ENCODE measurements around the gene LUC7L3. TPM values are rescaled to one million over a fixed set of nuclear protein-coding genes. Genes with fewer than 3 reads are reported as not detected.

The LUC7L3 gene
- total and polyA plus RNA-seq, 10 of the 15 experiments (the other 5 are each of a cell fraction or from before 2014, with no cell fraction given): 51.3 to 176 (median 149) TPM

GRCh38 chr17:50758524-50758923 is 39.1 kb downstream of the LUC7L3 start (continued):
- TF ChIP-seq E4F1 (IDR thresholded peaks at IDR 0.05; ENCODE audit: borderline replicate concordance, partially characterized antibody) (no peak), USF2 (IDR thresholded peaks at IDR 0.05; ENCODE audit: borderline replicate concordance, low read depth, low read length) (no peak), LARP7 (IDR thresholded peaks at IDR 0.05) (no peak)

- peaks cover 0 to 5% of the 10 kb centered on the region in 2 experiments; a peak in 1 of 4 replicates for H3K36me3 ChIP-seq (ENCODE audit: control insufficient read depth in 2 of 2, insufficient read depth in 2 of 2, low read length in 1 of 2)
- no peak overlapping the region for H3K27ac ChIP-seq (ENCODE audit: control insufficient read depth, insufficient read depth)
- ChIA-PET POLR2A (interaction anchor here (0.6 kb wide), 1 partner anchor 124 kb away, joined by 6 read pairs; no protein-coding TSS in a partner anchor), SMC1A (ENCODE audit: uncharacterized antibody, unreplicated experiment) (no interaction called here), RAD21 (ENCODE audit: unreplicated experiment) (no interaction called here), CTCF (no interaction called here)
- intact Hi-C loops (cut with micrococcal nuclease; ENCODE audit: unreplicated experiment) (no loop called here), in situ Hi-C loops (cut with MboI) (no loop called here)
- H3K9me3 ChIP-seq (replicated peaks; ENCODE audit: control insufficient read depth, insufficient read depth, low read length): no peaks in the 10 kb centered on the region
- H3K27me3 ChIP-seq (replicated peaks in 1 of 2; ENCODE audit: control insufficient read depth in 2 of 2, insufficient read depth in 2 of 2, low read length in 1 of 2): no peaks in the 10 kb centered on the region
- no peak overlapping the region for H3K4me3 ChIP-seq
- no peak overlapping the region for H3K4me2 ChIP-seq (ENCODE audit: control insufficient read depth, insufficient read depth)
- 55% methylated on average over 7 of the region's 9 CpGs for WGBS (ENCODE audit: insufficient coverage, insufficient replicate concordance, low lambda C conversion rate, missing lambda C conversion rate)
- H2AFZ ChIP-seq (ENCODE audit: control insufficient read depth, low read depth, low read length): no peak overlapping the region
- H3K9ac ChIP-seq (ENCODE audit: control insufficient read depth, insufficient read depth, low read length): no peak overlapping the region
- H3K4me1 ChIP-seq (ENCODE audit: control insufficient read depth, insufficient read depth, low read length): peaks cover under 1% of the 10 kb centered on the region; the same call in 1 of the 2 replicates
- H4K20me1 ChIP-seq (ENCODE audit: control insufficient read depth, insufficient read depth): no peaks in the 10 kb centered on the region
- no peak for DNase-seq (ENCODE audit: low read depth, low spot score)
- no peaks in the 10 kb centered on the region for H3K79me2 ChIP-seq (ENCODE audit: control insufficient read depth, insufficient read depth, low read length)
- no peak for TF ChIP-seq STAT1 (conservative IDR thresholded peaks at IDR 0.05)
- no peak for ATAC-seq
- FAIRE-seq: no peak
- BruUV-seq (replicated peaks): no TSS peak
Measured at GRCh38 chr17:50758989-50759544, 39.7 kb downstream of the LUC7L3 start.

Data from GM12878 (cell line).